Lower leg skin (tissue), 3 donors: ENCODE measurements around the gene CCSAP.

Experiments used
- POLR2A ChIP-seq, 2 donors: fragments of 450-650 bp; IDR thresholded peaks; one replicate each; pipeline ENCODE4 v1.6.1; 2016 to 2017; ENCODE audit warnings: antibody characterized with exemption in 2 of 2, mild to moderate bottlenecking in 1 of 2, moderate library complexity in 1 of 2
- TF ChIP-seq, protein P1 (sequence below), 3 donors: fragments of 450-650 bp; IDR thresholded peaks; one replicate each; pipeline ENCODE4 v1.5.1; 2016; ENCODE audit warnings: antibody characterized with exemption in 3 of 3, mild to moderate bottlenecking in 3 of 3, moderate library complexity in 2 of 3

DNA sequence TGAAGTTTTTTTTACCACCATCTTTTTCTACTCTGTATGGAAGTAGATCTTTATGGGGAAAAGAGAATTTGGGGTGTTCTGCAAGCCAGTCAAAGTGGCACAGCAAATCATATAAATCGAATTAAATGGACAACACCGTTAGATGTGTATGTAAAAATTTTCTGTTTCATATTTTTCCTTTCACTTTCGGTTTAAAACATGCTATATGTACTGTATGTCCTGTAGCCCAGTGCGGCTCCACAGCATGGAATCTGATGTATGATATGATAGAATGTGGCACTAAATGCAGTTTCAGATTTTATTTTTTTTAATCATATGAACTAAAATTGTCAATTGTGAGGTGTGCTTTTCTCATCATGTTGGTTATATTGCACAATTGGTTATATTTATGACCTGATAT, 39.0 kb downstream of the CCSAP start:
- TF ChIP-seq, protein P1, sequence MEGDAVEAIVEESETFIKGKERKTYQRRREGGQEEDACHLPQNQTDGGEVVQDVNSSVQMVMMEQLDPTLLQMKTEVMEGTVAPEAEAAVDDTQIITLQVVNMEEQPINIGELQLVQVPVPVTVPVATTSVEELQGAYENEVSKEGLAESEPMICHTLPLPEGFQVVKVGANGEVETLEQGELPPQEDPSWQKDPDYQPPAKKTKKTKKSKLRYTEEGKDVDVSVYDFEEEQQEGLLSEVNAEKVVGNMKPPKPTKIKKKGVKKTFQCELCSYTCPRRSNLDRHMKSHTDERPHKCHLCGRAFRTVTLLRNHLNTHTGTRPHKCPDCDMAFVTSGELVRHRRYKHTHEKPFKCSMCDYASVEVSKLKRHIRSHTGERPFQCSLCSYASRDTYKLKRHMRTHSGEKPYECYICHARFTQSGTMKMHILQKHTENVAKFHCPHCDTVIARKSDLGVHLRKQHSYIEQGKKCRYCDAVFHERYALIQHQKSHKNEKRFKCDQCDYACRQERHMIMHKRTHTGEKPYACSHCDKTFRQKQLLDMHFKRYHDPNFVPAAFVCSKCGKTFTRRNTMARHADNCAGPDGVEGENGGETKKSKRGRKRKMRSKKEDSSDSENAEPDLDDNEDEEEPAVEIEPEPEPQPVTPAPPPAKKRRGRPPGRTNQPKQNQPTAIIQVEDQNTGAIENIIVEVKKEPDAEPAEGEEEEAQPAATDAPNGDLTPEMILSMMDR (IDR thresholded peaks at IDR 0.05), result no peak
- TF ChIP-seq POLR2A (IDR thresholded peaks at IDR 0.05), result no peak
